GM12864 (cell line): Measurements from ENCODE around the gene TNRC6B.
A peak's percentile ranks its signal among the peaks of the same experiment; 100 is the strongest.

Experiments
- DNase-seq: peaks from one replicate; pipeline ENCODE4 v3.0.0-alpha.2; 2011; ENCODE audit warnings: low read depth
- H3K4me3 ChIP-seq: 2 replicates; pipeline ENCODE4 v1.5.1; 2011; ENCODE audit warnings: mild to moderate bottlenecking, low read depth, low read length, control low read depth
- TF ChIP-seq, protein P1 (sequence below): IDR thresholded peaks from 2 replicates; pipeline ENCODE4 v1.5.1; 2011; ENCODE audit warnings: low read depth, mild to moderate bottlenecking, moderate library complexity, low read length, control low read depth, inconsistent platforms; ENCODE audit errors: missing control alignments

The TNRC6B gene

DNA sequence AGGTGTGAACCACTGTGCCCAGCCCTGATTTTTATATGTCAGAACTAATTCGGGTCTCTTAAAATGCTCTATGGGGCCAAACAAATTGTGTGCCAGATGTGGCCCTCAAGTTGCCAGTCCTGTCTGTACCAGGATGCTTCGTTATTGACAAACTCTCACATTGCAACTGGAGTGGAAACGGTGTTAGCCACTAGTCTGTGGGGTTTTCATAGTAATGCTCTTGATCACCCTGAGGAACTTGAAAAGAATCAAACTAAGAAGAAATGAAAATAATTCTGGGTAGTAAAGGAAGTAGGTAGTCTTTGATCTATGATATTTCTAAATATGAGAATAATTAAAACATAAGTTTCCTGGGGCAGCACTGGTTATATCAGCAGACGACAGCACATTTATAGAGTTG, 101.3 kb downstream of the TNRC6B start:
- TF ChIP-seq, protein P1, sequence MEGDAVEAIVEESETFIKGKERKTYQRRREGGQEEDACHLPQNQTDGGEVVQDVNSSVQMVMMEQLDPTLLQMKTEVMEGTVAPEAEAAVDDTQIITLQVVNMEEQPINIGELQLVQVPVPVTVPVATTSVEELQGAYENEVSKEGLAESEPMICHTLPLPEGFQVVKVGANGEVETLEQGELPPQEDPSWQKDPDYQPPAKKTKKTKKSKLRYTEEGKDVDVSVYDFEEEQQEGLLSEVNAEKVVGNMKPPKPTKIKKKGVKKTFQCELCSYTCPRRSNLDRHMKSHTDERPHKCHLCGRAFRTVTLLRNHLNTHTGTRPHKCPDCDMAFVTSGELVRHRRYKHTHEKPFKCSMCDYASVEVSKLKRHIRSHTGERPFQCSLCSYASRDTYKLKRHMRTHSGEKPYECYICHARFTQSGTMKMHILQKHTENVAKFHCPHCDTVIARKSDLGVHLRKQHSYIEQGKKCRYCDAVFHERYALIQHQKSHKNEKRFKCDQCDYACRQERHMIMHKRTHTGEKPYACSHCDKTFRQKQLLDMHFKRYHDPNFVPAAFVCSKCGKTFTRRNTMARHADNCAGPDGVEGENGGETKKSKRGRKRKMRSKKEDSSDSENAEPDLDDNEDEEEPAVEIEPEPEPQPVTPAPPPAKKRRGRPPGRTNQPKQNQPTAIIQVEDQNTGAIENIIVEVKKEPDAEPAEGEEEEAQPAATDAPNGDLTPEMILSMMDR = no peak
- no peak for DNase-seq
- no peak overlapping the region for H3K4me3 ChIP-seq

DNA sequence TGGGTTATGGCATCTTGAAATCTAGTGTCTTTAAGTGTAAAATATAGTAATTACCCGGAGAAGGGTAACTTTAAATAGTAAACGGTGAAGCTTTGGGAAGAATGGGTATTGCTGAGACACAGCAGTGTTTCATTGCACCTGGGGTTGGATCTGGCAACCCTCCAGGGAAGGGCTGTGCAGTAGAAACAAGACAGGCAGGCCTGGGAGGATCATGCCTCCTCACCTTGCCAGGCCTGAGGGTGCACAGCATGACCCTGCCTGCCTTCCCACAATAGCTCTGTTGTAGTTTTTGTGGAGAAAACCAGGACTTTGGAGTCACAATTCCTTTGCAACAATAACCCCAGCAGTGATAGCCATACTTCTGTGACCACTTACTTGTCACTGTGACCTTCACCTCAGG, 104.0 kb downstream of the TNRC6B start:
- H3K4me3 ChIP-seq = no peak overlapping the region
- TF ChIP-seq, protein P1 = no peak
- no peak for DNase-seq

GRCh38 chr22:40285513-40285912, 107.8 kb downstream of the TNRC6B start:
- H3K4me3 ChIP-seq = no peak overlapping the region
- no peak for DNase-seq
- TF ChIP-seq, protein P1 = no peak

- TF ChIP-seq, protein P1 = no peak
- peak; percentile 53 for DNase-seq
- H3K4me3 ChIP-seq = no peak overlapping the region; the same call in 1 of the 2 replicates
Measured at GRCh38 chr22:40289991-40290459, 112.3 kb downstream of the TNRC6B start.

- no peak for DNase-seq
- TF ChIP-seq, protein P1 = no peak
- H3K4me3 ChIP-seq = no peak overlapping the region
Measured at GRCh38 chr22:40290516-40290915, 112.8 kb downstream of the TNRC6B start.

GRCh38 chr22:40294696-40295095, 117.0 kb downstream of the TNRC6B start:
- no peak overlapping the region for H3K4me3 ChIP-seq
- TF ChIP-seq, protein P1 = no peak
- no peak for DNase-seq

DNA sequence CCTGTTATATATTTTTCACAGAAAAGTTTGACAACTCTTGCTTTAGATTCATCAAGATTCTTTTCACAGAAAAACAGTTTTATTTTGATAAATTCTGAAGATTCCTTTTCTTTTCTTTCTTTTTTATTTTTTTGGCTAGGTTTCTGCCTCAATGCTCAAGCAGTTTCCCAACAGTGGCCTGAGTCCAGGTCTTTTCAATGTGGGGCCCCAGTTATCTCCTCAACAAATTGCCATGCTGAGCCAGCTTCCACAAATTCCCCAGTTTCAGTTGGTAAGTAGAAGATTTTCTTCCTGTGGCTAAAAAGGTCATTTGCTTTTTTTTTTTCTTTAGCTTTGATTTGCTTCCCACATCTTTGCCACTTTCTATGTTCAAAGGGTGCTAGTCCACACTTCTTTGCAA, 122.6 kb downstream of the TNRC6B start:
- H3K4me3 ChIP-seq = no peak overlapping the region
- TF ChIP-seq, protein P1 = no peak
- no peak for DNase-seq
